Esophagus muscularis mucosa (tissue), 4 donors: ENCODE data around the gene MAN2C1. TPM values are rescaled to one million over a fixed set of nuclear protein-coding genes. Genes with fewer than 3 reads are reported as not detected.

Experiments
- DNase-seq: peaks from one replicate; pipeline ENCODE4 v3.0.0-alpha.2; 2017; ENCODE audit errors: extremely low spot score
- H3K27ac ChIP-seq, 4 donors: fragments of 200-600 bp; sonication (generic); replicated peaks in 1 of 4; 1 replicate in 3 of 4; 2 replicates in 1 of 4; pipeline ENCODE4 v1.5.1; 2016 to 2019; ENCODE audit warnings: mild to moderate bottlenecking in 1 of 4
- H3K27me3 ChIP-seq, 4 donors: fragments of 200-600 bp; sonication (generic); one replicate each; pipeline versions ENCODE4 v1.5.1 to v1.6.0; 2016 to 2019
- H3K36me3 ChIP-seq, 4 donors: fragments of 200-600 bp; sonication (generic); one replicate each; pipeline ENCODE4 v1.5.1; 2016 to 2019
- H3K4me1 ChIP-seq, 4 donors: fragments of 200-600 bp; sonication (generic); one replicate each; pipeline ENCODE4 v1.5.1; 2016 to 2019
- H3K4me3 ChIP-seq, 4 donors: fragments of 200-600 bp; sonication (generic); 1 replicate in 2 of 4; 2 replicates in 2 of 4; pipeline ENCODE4 v1.5.1; 2016 to 2019; ENCODE audit warnings: mild to moderate bottlenecking in 4 of 4, moderate library complexity in 1 of 4
- H3K9me3 ChIP-seq, 4 donors: fragments of 200-600 bp; sonication (generic); 1 replicate in 3 of 4; 2 replicates in 1 of 4; pipeline ENCODE4 v1.5.1; 2016 to 2019
- EP300 ChIP-seq: sonication (generic); formaldehyde crosslinking; IDR thresholded peaks from one replicate; pipeline ENCODE4 v1.6.1; 2017; ENCODE audit warnings: antibody characterized with exemption
- POLR2A ChIP-seq: fragments of 450-650 bp; IDR thresholded peaks from one replicate; pipeline ENCODE4 v1.6.1; 2017; ENCODE audit warnings: antibody characterized with exemption, moderate library complexity, mild to moderate bottlenecking, low read depth
- POLR2AphosphoS5 ChIP-seq, 2 donors: sonication (generic); formaldehyde crosslinking; IDR thresholded peaks; one replicate each; pipeline ENCODE4 v1.6.1; 2017; ENCODE audit warnings: antibody characterized with exemption in 2 of 2
- WGBS: methylation state at CpG from one replicate; pipeline ENCODE4 v1.1.5; 2018; 5-methylcytosine and 5-hydroxymethylcytosine counted together
- intact Hi-C: fragments of 100-400 bp; cut with DNase I; formaldehyde crosslinking; loops from one replicate; pipeline ENCODE4 v1.15.1; 2023
- total RNA-seq, 4 donors: library from RNA; depleted of rRNA; stranded (reverse); fragments of >200 nt; gene quantifications; one replicate each; pipeline versions ENCODE4 v1.1.0 to v1.2.1, GENCODE V29; 2016
- TF ChIP-seq, protein P1 (sequence below), 3 experiments: fragments of 200-600 bp in 2 of 3; fragments of 450-650 bp in 1 of 3; sonication (generic) in 2 of 3; IDR thresholded peaks; one replicate each; pipeline ENCODE4 v1.5.1; 2017 to 2019; ENCODE audit warnings: antibody characterized with exemption in 3 of 3, mild to moderate bottlenecking in 2 of 3, moderate library complexity in 1 of 3

Gene MAN2C1
- total RNA-seq: 100 to 1,000 TPM in 3 of 4 donors, 10 to 100 TPM in 1; 67.4 to 163 (median 125) TPM

DNA sequence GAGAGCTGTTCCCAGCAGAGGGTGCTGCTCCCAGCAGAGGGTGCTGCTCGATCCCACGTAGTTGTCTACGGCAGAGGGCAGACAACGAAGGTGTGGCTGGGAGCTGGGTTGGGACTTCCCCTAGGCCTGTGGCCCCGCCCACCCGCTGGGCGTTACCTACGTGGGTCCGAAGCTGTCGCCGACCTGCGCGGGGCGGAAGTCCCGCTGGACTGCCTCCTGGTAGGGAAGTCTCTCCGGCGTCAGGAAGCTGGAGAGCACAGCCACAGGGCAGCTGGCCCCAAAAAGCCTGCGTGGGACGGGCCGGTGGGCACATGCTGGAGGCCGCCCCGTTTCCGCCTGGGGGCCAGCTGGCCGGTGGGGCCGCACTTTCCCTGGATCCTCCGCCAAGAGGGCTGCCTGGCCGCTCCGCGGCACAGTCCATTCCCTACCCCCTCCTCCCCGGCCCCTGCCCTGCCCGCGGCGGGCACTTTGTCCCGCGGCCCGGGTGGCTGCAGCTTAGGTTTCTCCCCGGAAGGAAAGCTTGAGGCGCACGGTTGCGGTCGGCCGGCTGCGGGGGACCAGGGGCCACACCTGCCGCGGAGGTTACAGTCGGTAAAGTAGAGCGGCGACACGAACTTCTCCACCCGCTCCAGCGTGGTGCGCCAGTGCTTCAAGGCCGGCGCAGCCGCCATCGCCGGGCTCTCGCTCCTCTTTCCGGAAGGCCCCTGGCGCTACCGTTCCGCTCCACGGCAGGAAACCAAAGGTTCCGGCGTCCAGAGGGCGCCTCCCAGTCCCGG is at the start of gene MAN2C1:
Gene MAN2C1, minus strand, starts transcription at position 695 of the 776 bp plus-strand sequence. Its CDS starts 24 bp downstream, at position 671.
- H3K4me1 ChIP-seq: peaks cover 20 to 29% (median 21%) of the 10 kb centered on the region in 4 donors
- H3K4me3 ChIP-seq: peak within 1 kb of the TSS; percentile 69 to 83 (median 80)
- peak; percentile 98 for DNase-seq
- peaks cover 34 to 73% (median 64%) of the 10 kb centered on the region in 4 donors for H3K36me3 ChIP-seq
- intact Hi-C loops: loop anchor here (2.0 to 10.0 kb wide), 3 partner anchors 87 to 434 kb away; partner anchors contain the start of genes IMP3 and SNX33
- TF ChIP-seq POLR2AphosphoS5 (IDR thresholded peaks at IDR 0.05) (peak; percentile 91 to 96), EP300 (no peak), POLR2A (no peak)
- TF ChIP-seq, protein P1, sequence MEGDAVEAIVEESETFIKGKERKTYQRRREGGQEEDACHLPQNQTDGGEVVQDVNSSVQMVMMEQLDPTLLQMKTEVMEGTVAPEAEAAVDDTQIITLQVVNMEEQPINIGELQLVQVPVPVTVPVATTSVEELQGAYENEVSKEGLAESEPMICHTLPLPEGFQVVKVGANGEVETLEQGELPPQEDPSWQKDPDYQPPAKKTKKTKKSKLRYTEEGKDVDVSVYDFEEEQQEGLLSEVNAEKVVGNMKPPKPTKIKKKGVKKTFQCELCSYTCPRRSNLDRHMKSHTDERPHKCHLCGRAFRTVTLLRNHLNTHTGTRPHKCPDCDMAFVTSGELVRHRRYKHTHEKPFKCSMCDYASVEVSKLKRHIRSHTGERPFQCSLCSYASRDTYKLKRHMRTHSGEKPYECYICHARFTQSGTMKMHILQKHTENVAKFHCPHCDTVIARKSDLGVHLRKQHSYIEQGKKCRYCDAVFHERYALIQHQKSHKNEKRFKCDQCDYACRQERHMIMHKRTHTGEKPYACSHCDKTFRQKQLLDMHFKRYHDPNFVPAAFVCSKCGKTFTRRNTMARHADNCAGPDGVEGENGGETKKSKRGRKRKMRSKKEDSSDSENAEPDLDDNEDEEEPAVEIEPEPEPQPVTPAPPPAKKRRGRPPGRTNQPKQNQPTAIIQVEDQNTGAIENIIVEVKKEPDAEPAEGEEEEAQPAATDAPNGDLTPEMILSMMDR (IDR thresholded peaks at IDR 0.05): peak; percentile 73 to 86 (median 79)
- H3K9me3 ChIP-seq: no peaks in the 10 kb centered on the region
- 0% methylated on average over 13 of the region's 67 CpGs for WGBS
- H3K27me3 ChIP-seq: no peaks in the 10 kb centered on the region
- H3K27ac ChIP-seq: peak within 1 kb of the TSS; percentile 89 to 100 (median 96)

- intact Hi-C loops: no loop called here
- no peak for DNase-seq
- H3K4me3 ChIP-seq: no peak overlapping the region
- 92% methylated on average over 1 of the region's 1 CpG for WGBS
- no peaks in the 10 kb centered on the region for H3K27me3 ChIP-seq
- no peak for TF ChIP-seq POLR2AphosphoS5 (IDR thresholded peaks at IDR 0.05)
- no peak for TF ChIP-seq EP300
- TF ChIP-seq POLR2A: no peak
- TF ChIP-seq, protein P1 (IDR thresholded peaks at IDR 0.05): no peak
- peaks cover 18 to 76% (median 46%) of the 10 kb centered on the region in 4 donors for H3K36me3 ChIP-seq
- H3K27ac ChIP-seq: no peak overlapping the region
- H3K9me3 ChIP-seq: no peaks in the 10 kb centered on the region
- no peaks in the 10 kb centered on the region for H3K4me1 ChIP-seq
These were observed 48.2 kb upstream of the MAN2C1 start for GRCh38 chr15:75416584-75416983.

DNA sequence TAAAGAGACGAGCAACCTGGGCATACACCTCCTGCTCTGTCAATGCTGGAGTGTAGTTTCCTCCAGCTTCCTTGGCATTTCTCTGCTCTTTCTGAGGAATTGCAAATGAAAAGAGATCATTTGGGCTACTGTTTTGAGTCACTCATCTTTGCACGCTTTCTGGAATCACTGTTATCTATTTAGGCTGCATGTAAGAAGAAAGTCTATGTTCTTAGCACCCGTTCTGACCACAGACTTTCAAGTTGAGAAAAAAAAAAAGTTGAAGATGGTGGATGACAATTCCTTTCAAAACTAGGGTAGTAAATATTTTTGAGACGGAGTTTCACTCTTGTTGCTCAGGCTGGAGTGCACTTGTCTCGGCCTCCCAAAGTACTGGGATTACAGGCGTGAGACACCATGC is 41.8 kb upstream of the MAN2C1 start:
- WGBS: 89% methylated on average over 6 of the region's 6 CpGs
- Histone ChIP-seq H3K27ac (no peak overlapping the region), H3K4me3 (no peak overlapping the region), H3K9me3 (no peaks in the 10 kb centered on the region), H3K4me1 (no peaks in the 10 kb centered on the region), H3K36me3 (peaks cover 71 to 96% (median 82%) of the 10 kb centered on the region in 4 donors), H3K27me3 (no peaks in the 10 kb centered on the region)
- TF ChIP-seq POLR2AphosphoS5 (IDR thresholded peaks at IDR 0.05) (no peak), EP300 (no peak), POLR2A (no peak)
- TF ChIP-seq, protein P1 (IDR thresholded peaks at IDR 0.05): no peak
- DNase-seq: no peak
- intact Hi-C loops: no loop called here

DNA sequence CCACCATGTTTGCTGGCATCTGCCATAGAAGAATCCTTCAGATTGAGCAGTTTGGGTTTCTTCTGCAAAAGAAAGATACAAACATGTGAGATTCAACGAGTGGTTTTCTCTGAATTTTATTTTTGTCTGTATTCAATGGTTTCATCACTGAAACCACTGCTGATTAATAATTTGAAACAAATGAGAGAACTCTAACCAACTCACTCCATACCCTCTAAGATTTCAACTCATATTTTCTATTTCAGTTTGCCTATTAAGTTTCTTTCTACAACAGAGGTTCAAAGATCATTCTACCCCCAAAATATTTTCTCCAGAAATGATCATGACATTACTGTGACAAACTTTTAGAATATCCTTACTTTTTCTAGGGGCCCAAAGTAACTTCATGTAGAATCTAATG is 38.7 kb upstream of the MAN2C1 start:
- Histone ChIP-seq H3K36me3 (peaks cover 78 to 99% (median 96%) of the 10 kb centered on the region in 4 donors), H3K4me1 (no peaks in the 10 kb centered on the region), H3K27ac (no peak overlapping the region), H3K27me3 (no peaks in the 10 kb centered on the region), H3K9me3 (no peaks in the 10 kb centered on the region), H3K4me3 (no peak overlapping the region)
- intact Hi-C loops: no loop called here
- TF ChIP-seq POLR2A: no peak
- DNase-seq: no peak
- 97% methylated on average over 1 of the region's 1 CpG for WGBS

- H3K4me3 ChIP-seq: no peak overlapping the region
- peaks cover 78 to 99% (median 96%) of the 10 kb centered on the region in 4 donors for H3K36me3 ChIP-seq
- 93% methylated on average over 2 of the region's 2 CpGs for WGBS
- intact Hi-C loops: no loop called here
- TF ChIP-seq POLR2AphosphoS5 (IDR thresholded peaks at IDR 0.05): no peak
- TF ChIP-seq, protein P1 (IDR thresholded peaks at IDR 0.05): no peak
- no peak for TF ChIP-seq EP300
- no peak for TF ChIP-seq POLR2A
- no peaks in the 10 kb centered on the region for H3K4me1 ChIP-seq
- no peak for DNase-seq
- H3K9me3 ChIP-seq: no peaks in the 10 kb centered on the region
- H3K27me3 ChIP-seq: no peaks in the 10 kb centered on the region
- H3K27ac ChIP-seq: no peak overlapping the region
These were observed 35.5 kb upstream of the MAN2C1 start for GRCh38 chr15:75403892-75404291.
